GM18861 (cell line): Measurements from ENCODE around the gene SLC6A6.

Experiments used
- ATAC-seq: cut with Tn5 transposase; IDR thresholded peaks from one replicate; pipeline ENCODE4 v1.9.1; 2021; ENCODE audit not compliant: unreplicated experiment

SLC6A6 gene

GRCh38 chr3:14402304-14402811 lies at the start of gene SLC6A6:
SLC6A6 (plus strand) TSS chr3:14402606; CDS start chr3:14443635, 41,029 bp downstream.
- peak; percentile 60 for ATAC-seq

GRCh38 chr3:14353502-14353901 lies 48.9 kb upstream of the SLC6A6 start:
- no peak for ATAC-seq

DNA sequence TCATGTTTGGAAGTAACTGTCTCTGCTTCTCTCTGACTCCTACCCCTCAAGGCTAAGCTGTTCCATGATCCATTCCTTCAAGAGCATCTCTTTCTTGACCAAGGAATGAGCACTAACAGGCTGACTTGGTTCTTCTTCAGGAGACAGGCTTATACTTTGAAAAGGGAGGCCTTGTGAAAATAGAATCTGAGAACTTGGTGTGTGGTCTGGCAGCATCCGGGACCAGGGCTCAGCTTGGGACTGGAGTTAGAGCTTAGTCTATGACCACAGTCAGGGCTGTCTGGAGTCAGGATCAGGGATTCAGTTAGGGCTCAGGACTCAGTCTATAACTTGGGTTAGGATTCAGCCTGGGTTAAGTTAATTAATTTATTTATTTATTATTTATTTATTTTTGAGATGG lies 44.9 kb upstream of the SLC6A6 start:
- no peak for ATAC-seq

DNA sequence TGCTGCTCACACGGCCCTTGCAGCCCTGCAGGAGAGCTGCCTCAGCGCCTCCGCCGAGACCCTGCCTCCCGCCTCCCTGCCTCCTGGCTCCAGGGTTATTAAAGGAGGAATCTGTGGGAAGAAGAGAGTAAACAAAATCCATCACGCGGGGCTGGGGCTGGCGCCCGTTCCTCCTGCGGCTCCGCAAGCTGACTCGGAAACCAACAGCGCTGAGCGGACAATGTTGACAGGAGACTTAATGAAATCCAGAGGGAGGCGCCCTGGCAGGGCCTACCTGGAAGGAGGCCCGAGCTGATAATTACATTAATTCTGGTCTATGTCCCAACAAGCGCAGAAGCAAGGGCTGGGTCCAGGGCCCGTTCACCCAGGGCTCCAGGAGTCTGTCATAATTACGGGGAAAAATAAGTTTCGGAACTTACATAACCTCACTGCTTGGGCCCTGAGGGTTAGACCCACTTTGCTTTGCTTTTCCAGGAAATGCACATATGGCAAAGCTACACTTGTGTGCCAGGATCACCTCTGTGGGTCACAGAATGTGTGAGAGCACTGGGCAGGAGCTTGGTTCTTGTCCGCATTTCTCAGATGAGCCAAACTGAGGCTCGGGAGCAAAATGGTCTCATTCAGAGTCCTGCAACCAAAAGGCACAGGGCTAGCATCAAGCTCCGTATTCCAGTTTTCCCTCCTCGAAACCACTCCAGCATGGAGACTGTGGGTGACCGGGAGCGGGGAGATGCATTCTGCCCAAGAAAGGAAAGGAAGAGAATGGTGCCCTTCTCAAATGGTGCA lies 43.8 kb upstream of the SLC6A6 start:
- ATAC-seq = no peak

- ATAC-seq = no peak
Observed at GRCh38 chr3:14359348-14359747, 43.1 kb upstream of the SLC6A6 start.

- no peak for ATAC-seq
Observed at GRCh38 chr3:14360123-14360881, 42.1 kb upstream of the SLC6A6 start.

DNA sequence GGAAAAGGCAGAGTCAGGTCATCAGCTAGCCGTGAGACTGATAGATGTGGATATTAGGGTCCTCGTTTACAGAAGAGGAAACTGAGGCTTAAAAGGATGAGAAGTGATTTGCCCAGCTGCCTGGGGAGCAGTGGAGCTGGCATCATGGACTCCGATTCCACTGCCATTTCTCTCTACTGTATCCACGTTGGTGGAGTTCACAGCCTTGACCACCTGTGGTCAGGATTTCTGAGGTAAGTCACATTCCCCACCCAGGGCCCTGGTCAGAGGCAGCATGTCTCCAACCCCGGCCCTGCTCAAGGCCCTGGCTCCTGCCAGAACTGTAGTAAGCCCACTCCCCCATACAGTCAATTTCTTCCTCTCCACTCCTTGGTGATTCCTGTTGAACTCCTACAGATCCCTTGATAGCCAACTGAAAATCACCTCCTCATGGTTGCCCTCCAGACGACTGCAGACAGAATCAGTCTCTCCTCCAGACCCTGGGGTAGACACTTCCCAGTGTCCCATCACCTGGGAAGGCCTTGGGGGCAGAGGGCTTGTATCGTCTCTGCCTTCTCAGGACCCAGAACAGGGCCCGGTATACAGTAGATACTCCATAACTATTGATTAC lies 41.2 kb upstream of the SLC6A6 start:
- ATAC-seq = no peak

DNA sequence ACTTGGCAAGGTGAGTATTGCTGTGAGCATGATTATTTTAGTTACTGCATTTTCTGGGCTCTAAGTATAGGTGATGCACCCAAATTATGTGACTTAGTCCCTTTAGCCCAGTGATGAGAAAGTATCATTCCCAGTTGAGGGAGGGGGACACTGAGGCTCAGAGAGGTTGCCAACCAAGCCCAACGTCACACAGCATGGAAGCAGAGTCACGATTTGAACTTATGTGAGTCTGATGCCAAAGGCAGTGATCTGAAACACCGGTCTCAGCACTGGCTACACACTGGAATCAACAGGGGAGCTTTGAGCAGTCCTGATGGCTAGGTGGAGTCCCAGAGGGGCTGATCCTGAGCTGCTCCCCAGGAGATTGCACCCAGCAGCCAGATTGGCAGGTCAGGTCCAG lies 39.5 kb upstream of the SLC6A6 start:
- no peak for ATAC-seq

DNA sequence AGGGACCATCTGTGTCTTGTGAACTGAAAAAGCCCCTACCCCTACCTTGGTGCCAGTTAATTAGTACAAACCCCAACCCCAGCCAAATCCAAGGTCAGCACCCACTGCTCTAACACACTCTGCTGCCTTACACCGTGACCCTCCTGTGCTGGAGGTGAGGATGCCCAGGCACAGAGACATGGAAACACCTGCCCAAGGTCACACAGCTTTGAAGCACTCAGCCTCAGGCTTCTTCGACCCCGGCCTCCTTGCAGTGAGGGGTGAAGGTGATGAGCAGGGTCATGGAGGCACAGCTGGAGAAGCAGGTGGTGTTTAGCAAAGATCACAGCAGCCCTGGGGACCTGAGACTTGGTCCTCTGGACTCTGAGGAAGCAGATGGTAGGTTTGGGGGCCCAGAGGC lies 39.0 kb upstream of the SLC6A6 start:
- no peak for ATAC-seq

DNA sequence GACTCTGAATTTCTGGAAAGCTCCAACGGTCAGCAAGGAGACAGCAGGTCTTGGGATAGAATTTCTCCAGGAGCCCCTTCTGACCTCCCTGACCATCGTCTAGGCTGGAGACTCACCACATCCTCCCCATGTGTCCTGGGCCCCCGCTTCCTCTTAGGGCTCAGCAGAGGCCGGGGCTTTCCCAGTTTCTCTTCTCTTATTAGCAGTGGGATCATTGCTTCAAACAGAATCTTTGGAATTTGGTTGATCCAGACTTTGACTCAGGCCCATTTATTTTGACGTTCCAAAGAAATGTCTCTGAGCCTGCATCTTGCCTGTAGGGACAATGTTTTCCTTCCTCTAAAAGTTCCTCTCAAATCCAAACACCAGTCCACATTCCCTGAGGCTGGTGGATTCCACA lies 38.4 kb upstream of the SLC6A6 start:
- ATAC-seq = no peak

- ATAC-seq = no peak
Observed at GRCh38 chr3:14364580-14365292, 37.7 kb upstream of the SLC6A6 start.

DNA sequence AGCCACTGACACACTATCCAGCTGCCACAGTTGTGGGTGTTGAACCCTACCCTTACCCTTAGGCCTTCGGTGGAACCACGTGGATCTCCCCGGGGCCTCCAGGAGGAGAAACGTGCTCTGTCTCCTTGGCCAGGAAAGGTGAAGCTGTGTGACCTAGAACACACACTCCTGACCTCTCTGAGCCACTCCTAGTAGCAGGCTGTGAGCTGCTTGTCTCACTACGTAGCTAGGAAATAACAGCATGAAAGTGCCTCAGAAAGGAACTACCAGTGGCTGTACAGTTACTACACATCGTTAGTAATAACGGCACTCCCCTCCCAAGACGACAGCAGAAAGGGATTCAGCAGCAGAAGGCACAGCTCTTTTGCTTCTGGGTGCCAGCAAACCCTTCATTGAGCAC lies 36.2 kb upstream of the SLC6A6 start:
- no peak for ATAC-seq

GRCh38 chr3:14366915-14367823 lies 35.2 kb upstream of the SLC6A6 start:
- no peak for ATAC-seq

GRCh38 chr3:14368146-14368545 lies 34.3 kb upstream of the SLC6A6 start:
- ATAC-seq = no peak

- ATAC-seq = no peak
Observed at GRCh38 chr3:14368885-14369284, 33.5 kb upstream of the SLC6A6 start.

GRCh38 chr3:14369675-14370669 lies 32.4 kb upstream of the SLC6A6 start:
- ATAC-seq = no peak

DNA sequence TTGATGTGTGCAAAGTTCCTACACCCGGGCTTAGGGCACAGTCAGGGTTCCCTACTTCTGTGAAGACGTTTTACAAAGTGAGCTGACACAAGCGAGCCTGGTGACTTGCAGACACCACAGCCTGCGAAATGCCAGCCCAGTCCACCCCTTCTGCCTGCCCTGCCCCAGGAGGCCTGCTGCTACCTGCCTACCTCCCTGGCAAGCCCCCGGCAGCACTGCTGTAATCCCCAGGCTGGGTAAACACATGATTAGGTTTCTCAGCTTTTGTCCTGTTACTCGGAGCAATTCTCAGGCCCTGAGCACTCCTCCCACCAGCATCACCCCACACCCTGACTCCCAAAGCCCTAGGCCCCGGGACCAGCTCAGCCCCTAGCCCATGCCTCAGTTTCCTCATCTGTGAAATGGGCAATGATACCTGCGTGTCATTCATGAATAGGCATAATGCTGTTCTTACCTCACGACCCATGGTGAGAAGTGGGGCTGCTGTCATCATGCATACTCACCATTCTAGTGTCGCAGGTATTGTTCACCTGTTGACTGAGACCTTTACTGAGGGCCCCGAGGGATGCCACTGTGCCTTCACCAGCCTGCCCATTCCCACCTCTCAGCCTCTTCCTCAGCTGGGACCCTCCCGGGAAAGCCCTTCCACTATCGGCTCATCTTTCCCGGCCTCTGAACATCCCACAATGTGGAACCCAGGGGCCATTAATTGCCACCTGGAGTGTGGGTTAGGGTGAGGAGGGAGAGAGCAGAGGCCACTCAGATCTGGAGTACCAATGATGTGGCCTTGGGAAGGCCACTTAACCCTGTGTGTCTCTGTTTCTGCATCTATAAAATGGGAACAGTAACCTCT lies 31.5 kb upstream of the SLC6A6 start:
- no peak for ATAC-seq
